GM12878 (cell line): Measurements from ENCODE around the gene PDZD2. TPM values are rescaled to one million over a fixed set of nuclear protein-coding genes. Genes with fewer than 3 reads are reported as not detected.

Experiments used
- ATAC-seq: fragments of 200-7000 bp; cut with Tn5 transposase; 3 replicates; pipeline ENCODE4 v1.9.1; 2020; ENCODE audit warnings: mild to moderate bottlenecking, moderate library complexity
- BruUV-seq: library from RNA; stranded (reverse); fragments of 400-500 nt; replicated peaks from 2 replicates; lab custom pipeline; 2021; lab: Mats Ljungman, UMichigan
- CTCF ChIA-PET: fragments of 300-600 bp; sonication (Branson Sonifier 250); formaldehyde crosslinking; extraction: SDS; loops from one replicate; lab custom pipeline; 2021; ENCODE audit warnings: inconsistent platforms; lab: Yijun Ruan, JAX
- POLR2A ChIA-PET: fragments of 350-600 bp; formaldehyde crosslinking; extraction: SDS; loops from one replicate; lab custom pipeline; 2021; ENCODE audit warnings: inconsistent platforms; lab: Charles Lee
- RAD21 ChIA-PET: fragments of 300-600 bp; sonication (Branson Sonifier 250); formaldehyde crosslinking; loops from one replicate; lab custom pipeline; 2023; ENCODE audit warnings: antibody characterized with exemption; ENCODE audit not compliant: unreplicated experiment; lab: Charles Lee
- SMC1A ChIA-PET: fragments of 300-600 bp; sonication (Branson Sonifier 250); formaldehyde crosslinking; loops from one replicate; lab custom pipeline; 2023; ENCODE audit not compliant: unreplicated experiment, uncharacterized antibody; lab: Charles Lee
- DNase-seq: peaks from one replicate; pipeline ENCODE4 v3.0.0-alpha.2; 2011; ENCODE audit warnings: low read depth, low spot score
- FAIRE-seq: peaks from 3 replicates; lab custom pipeline; 2011; peaks lifted over from hg19 to GRCh38; lab: Jason Lieb, UNC
- H2AFZ ChIP-seq: 2 replicates; pipeline ENCODE4 v1.6.0; 2011; ENCODE audit warnings: low read depth, low read length, control low read depth; ENCODE audit not compliant: control insufficient read depth
- H3K27ac ChIP-seq: 2 replicates; pipeline ENCODE4 v1.5.1; 2011; ENCODE audit warnings: control low read depth; ENCODE audit not compliant: control insufficient read depth, insufficient read depth
- H3K27me3 ChIP-seq, 2 experiments: replicated peaks in 1 of 2; 2 replicates each; pipeline versions ENCODE4 v1.6.0 to v1.6.1; 2011; ENCODE audit warnings: low read length in 1 of 2; ENCODE audit not compliant: control insufficient read depth in 2 of 2, insufficient read depth in 2 of 2
- H3K36me3 ChIP-seq, 2 experiments: 2 replicates each; pipeline ENCODE4 v1.5.1; 2011; ENCODE audit warnings: low read length in 1 of 2; ENCODE audit not compliant: control insufficient read depth in 2 of 2, insufficient read depth in 2 of 2
- H3K4me1 ChIP-seq: 2 replicates; pipeline ENCODE4 v1.6.1; 2011; ENCODE audit warnings: mild to moderate bottlenecking, low read length, moderate library complexity, mixed read lengths; ENCODE audit not compliant: control insufficient read depth, insufficient read depth
- H3K4me2 ChIP-seq: 2 replicates; pipeline ENCODE4 v1.6.0; 2011; ENCODE audit warnings: control low read depth; ENCODE audit not compliant: control insufficient read depth, insufficient read depth
- H3K4me3 ChIP-seq: fragments of 200-600 bp; sonication (generic); 2 replicates; pipeline ENCODE4 v1.5.1; 2016
- H3K79me2 ChIP-seq: 2 replicates; pipeline ENCODE4 v1.6.0; 2011; ENCODE audit warnings: low read length; ENCODE audit not compliant: control insufficient read depth, insufficient read depth
- H3K9ac ChIP-seq: 2 replicates; pipeline ENCODE4 v1.8.0; 2011; ENCODE audit warnings: low read length, control low read depth, mixed read lengths; ENCODE audit not compliant: control insufficient read depth, insufficient read depth
- H3K9me3 ChIP-seq: replicated peaks from 3 replicates; pipeline ENCODE4 v1.5.1; 2011; ENCODE audit warnings: mild to moderate bottlenecking, low read length; ENCODE audit not compliant: control insufficient read depth, insufficient read depth
- H4K20me1 ChIP-seq: 2 replicates; pipeline ENCODE4 v1.6.0; 2011; ENCODE audit not compliant: control insufficient read depth, insufficient read depth
- CEBPB ChIP-seq, 2 experiments: fragments of 150-350 bp in 1 of 2; IDR thresholded peaks; 2 replicates each; pipeline ENCODE4 v1.6.1; 2012 to 2014; ENCODE audit warnings: low read depth in 2 of 2, low read length in 2 of 2, borderline replicate concordance in 1 of 2, inconsistent platforms in 1 of 2
- CREM ChIP-seq: IDR thresholded peaks from 2 replicates; pipeline ENCODE4 v1.6.1; 2014; ENCODE audit warnings: antibody characterized with exemption, low read depth
- ETV6 ChIP-seq, 2 experiments: fragments of 450-650 bp in 1 of 2; IDR thresholded peaks in 1 of 2; conservative IDR thresholded peaks in 1 of 2; 2 replicates each; pipeline ENCODE4 v1.6.1; 2014; ENCODE audit warnings: antibody characterized with exemption in 1 of 2, borderline replicate concordance in 1 of 2, low read depth in 1 of 2, mild to moderate bottlenecking in 1 of 2, moderate library complexity in 1 of 2
- IRF5 ChIP-seq: fragments of 450-650 bp; IDR thresholded peaks from 2 replicates; pipeline ENCODE4 v1.6.1; 2017; ENCODE audit warnings: borderline replicate concordance
- NRF1 ChIP-seq: conservative IDR thresholded peaks from 2 replicates; pipeline ENCODE4 v1.6.1; 2011; ENCODE audit warnings: mild to moderate bottlenecking, low read depth, low read length, improper control_type of control experiment
- RBBP5 ChIP-seq: fragments of 200-600 bp; sonication (generic); conservative IDR thresholded peaks from 2 replicates; pipeline ENCODE4 v1.6.1; 2016
- SMARCA5 ChIP-seq: fragments of 450-650 bp; IDR thresholded peaks from 2 replicates; pipeline ENCODE4 v1.6.1; 2017; ENCODE audit warnings: mild to moderate bottlenecking
- SUPT20H ChIP-seq: IDR thresholded peaks from 2 replicates; pipeline ENCODE4 v1.6.1; 2011; ENCODE audit warnings: low read depth, mild to moderate bottlenecking, low read length, moderate library complexity, borderline replicate concordance; ENCODE audit not compliant: control insufficient read depth
- ZNF592 ChIP-seq: fragments of 450-650 bp; IDR thresholded peaks from 2 replicates; pipeline ENCODE4 v1.6.1; 2017; ENCODE audit warnings: mild to moderate bottlenecking, moderate library complexity
- WGBS: methylation state at CpG from one replicate; pipeline ENCODE4 v1.1.6; 2016; ENCODE audit warnings: low lambda C conversion rate; ENCODE audit not compliant: insufficient replicate concordance, insufficient coverage; ENCODE audit errors: missing lambda C conversion rate; 5-methylcytosine and 5-hydroxymethylcytosine counted together
- in situ Hi-C: fragments of 300-500 bp; cut with MboI; formaldehyde crosslinking; loops from 9 replicates; pipeline ENCODE4 v1.14.3; 2018; ENCODE audit warnings: mixed read lengths
- intact Hi-C: fragments of 100-400 bp; cut with micrococcal nuclease; formaldehyde crosslinking; loops from one replicate; pipeline ENCODE4 v1.14.2; 2022; ENCODE audit not compliant: unreplicated experiment
- polyA plus RNA-seq, 11 experiments: library from polyadenylated mRNA; depleted of rRNA in 4 of 11; unstranded in 6 of 11; stranded (reverse) in 5 of 11; fragments of >200 nt; fragmentation: Nextera tagmentation in 4 of 11; fragmentation: Illumina TruSeq in 1 of 11; extraction: Ambion mirVana in 4 of 11; extraction: Trizol in 1 of 11; gene quantifications; 1 replicate in 1 of 11; 2 replicates in 10 of 11; pipeline versions ENCODE4 v1.2.1 to v1.2.3, GENCODE V29; 2011 to 2016; ENCODE audit warnings: inconsistent platforms in 2 of 11, missing spikeins in 2 of 11, low read depth in 1 of 11
- total RNA-seq, 4 experiments: library from RNA; depleted of rRNA in 3 of 4; stranded (reverse); fragments of >200 nt in 3 of 4; fragmentation: Illumina TruSeq in 1 of 4; extraction: Trizol in 1 of 4; gene quantifications; 2 replicates each; pipeline versions ENCODE4 v1.2.1 to v1.2.3, GENCODE V29; 2013 to 2021

Gene PDZD2
- total and polyA plus RNA-seq, 10 of the 15 experiments (the other 5 are each of a cell fraction or from before 2014, with no cell fraction given), result 0.01 to 0.58 (median 0.29) TPM; not detected in 3

- POLR2A ChIA-PET, result no interaction called here
These were observed 212.2 kb downstream of the PDZD2 start for GRCh38 chr5:31850981-31851689.

More at GRCh38 chr5:31850981-31851689, 212.2 kb downstream of the PDZD2 start:
- TF ChIP-seq ETV6 (conservative IDR thresholded peaks at IDR 0.05 in 1 of 2, IDR thresholded peaks at IDR 0.05 in 1 of 2; ENCODE audit: borderline replicate concordance in 1 of 2, low read depth in 1 of 2) (no peak), SMARCA5 (no peak), CREM (no peak), IRF5 (no peak), CEBPB (IDR thresholded peaks at IDR 0.05; ENCODE audit: borderline replicate concordance in 1 of 2, low read depth in 2 of 2, low read length in 2 of 2) (no peak), NRF1 (no peak), SUPT20H (no peak), ZNF592 (no peak), RBBP5 (no peak)
- Histone ChIP-seq H2AFZ (no peak overlapping the region), H3K4me2 (no peak overlapping the region), H3K27me3 (peaks cover 10 to 12% of the 10 kb centered on the region in 2 experiments), H3K79me2 (no peaks in the 10 kb centered on the region), H3K4me1 (no peaks in the 10 kb centered on the region), H3K27ac (no peak overlapping the region), H3K9me3 (no peaks in the 10 kb centered on the region), H3K4me3 (no peak overlapping the region), H3K36me3 (no peaks in the 10 kb centered on the region), H3K9ac (no peak overlapping the region), H4K20me1 (no peaks in the 10 kb centered on the region)
- FAIRE-seq (no peak), ATAC-seq (no peak), DNase-seq (no peak)
- intact Hi-C loops, result no loop called here
- in situ Hi-C loops, result no loop called here
- ChIA-PET SMC1A (no interaction called here), CTCF (no interaction called here), RAD21 (no interaction called here)
- WGBS, result 16% methylated on average over 4 of the region's 4 CpGs
- no TSS peak for BruUV-seq
